ENCODE measurements around the gene MRGPRX4.
"Not testable (repeated sequence)": the region's sequence is repeated elsewhere in the genome, so short reads cannot be mapped to it uniquely, and the experiment has no call there.

Gene MRGPRX4

GRCh38 chr11:18172666-18173065 is at the start of gene MRGPRX4:
Gene MRGPRX4 (plus strand): TSS chr11:18172837. CDS start chr11:18173257, 420 bp downstream.
- in situ Hi-C loops (cut with MboI; ENCODE audit: low sequenced_read_pairs) = no loop called here

GRCh38 chr11:18131115-18131514 is 41.5 kb upstream of the MRGPRX4 start:
- in situ Hi-C loops (cut with MboI; ENCODE audit: low sequenced_read_pairs) = not testable (repeated sequence)

- in situ Hi-C loops (cut with MboI; ENCODE audit: low sequenced_read_pairs) = no loop called here
Observed at GRCh38 chr11:18132341-18132740, 40.3 kb upstream of the MRGPRX4 start, which contains the start of gene MRGPRX3. Gene MRGPRX3 (plus strand): TSS chr11:18132571. CDS start chr11:18137203, 4,632 bp downstream.

- in situ Hi-C loops (cut with MboI; ENCODE audit: low sequenced_read_pairs) = no loop called here
Observed at GRCh38 chr11:18135308-18135707, 37.3 kb upstream of the MRGPRX4 start.

- in situ Hi-C loops (cut with MboI; ENCODE audit: low sequenced_read_pairs) = no loop called here
Observed at GRCh38 chr11:18137186-18137800, 35.3 kb upstream of the MRGPRX4 start.

- in situ Hi-C loops (cut with MboI; ENCODE audit: low sequenced_read_pairs) = no loop called here
Observed at GRCh38 chr11:18140145-18140544, 32.5 kb upstream of the MRGPRX4 start.

- in situ Hi-C loops (cut with MboI; ENCODE audit: low sequenced_read_pairs) = no loop called here
Observed at GRCh38 chr11:18144243-18144642, 28.4 kb upstream of the MRGPRX4 start.

GRCh38 chr11:18145025-18145424 is 27.6 kb upstream of the MRGPRX4 start:
- in situ Hi-C loops (cut with MboI; ENCODE audit: low sequenced_read_pairs) = no loop called here

- in situ Hi-C loops (cut with MboI; ENCODE audit: low sequenced_read_pairs) = no loop called here
Observed at GRCh38 chr11:18145837-18146236, 26.8 kb upstream of the MRGPRX4 start.

- in situ Hi-C loops (cut with MboI; ENCODE audit: low sequenced_read_pairs) = no loop called here
Observed at GRCh38 chr11:18151581-18151980, 21.1 kb upstream of the MRGPRX4 start.

- in situ Hi-C loops (cut with MboI; ENCODE audit: low sequenced_read_pairs) = no loop called here
Observed at GRCh38 chr11:18168372-18168771, 4.3 kb upstream of the MRGPRX4 start.

GRCh38 chr11:18171377-18172000 is 1.1 kb upstream of the MRGPRX4 start:
- in situ Hi-C loops (cut with MboI; ENCODE audit: low sequenced_read_pairs) = no loop called here

GRCh38 chr11:18173225-18173866 is 709 bp downstream of the MRGPRX4 start:
- in situ Hi-C loops (cut with MboI; ENCODE audit: low sequenced_read_pairs) = no loop called here

- in situ Hi-C loops (cut with MboI; ENCODE audit: low sequenced_read_pairs) = no loop called here
Observed at GRCh38 chr11:18188796-18189195, 16.2 kb downstream of the MRGPRX4 start.

- in situ Hi-C loops (cut with MboI; ENCODE audit: low sequenced_read_pairs) = not testable (repeated sequence)
Observed at GRCh38 chr11:18189476-18190245, 17.0 kb downstream of the MRGPRX4 start.

- in situ Hi-C loops (cut with MboI; ENCODE audit: low sequenced_read_pairs) = no loop called here
Observed at GRCh38 chr11:18191376-18191775, 18.7 kb downstream of the MRGPRX4 start.

- in situ Hi-C loops (cut with MboI; ENCODE audit: low sequenced_read_pairs) = no loop called here
Observed at GRCh38 chr11:18193010-18193409, 20.4 kb downstream of the MRGPRX4 start.

- in situ Hi-C loops (cut with MboI; ENCODE audit: low sequenced_read_pairs) = no loop called here
Observed at GRCh38 chr11:18196532-18196931, 23.9 kb downstream of the MRGPRX4 start.

GRCh38 chr11:18197738-18198137 is 25.1 kb downstream of the MRGPRX4 start:
- in situ Hi-C loops (cut with MboI; ENCODE audit: low sequenced_read_pairs) = not testable (repeated sequence)

GRCh38 chr11:18203723-18204122 is 31.1 kb downstream of the MRGPRX4 start:
- in situ Hi-C loops (cut with MboI; ENCODE audit: low sequenced_read_pairs) = no loop called here

- in situ Hi-C loops (cut with MboI; ENCODE audit: low sequenced_read_pairs) = no loop called here
Observed at GRCh38 chr11:18204220-18204619, 31.6 kb downstream of the MRGPRX4 start.

Measured in HL-60/S4 treated with phorbol 12-myristate 13-acetate at 8.2 ng/mL for 4 days and 3 days (cell line).